Stomach (tissue), 4 donors: ENCODE results near the gene GSG1L2.

Experiments
- CTCF ChIP-seq, 7 experiments: fragments of 450-650 bp in 4 of 7; fragments of 200-600 bp in 3 of 7; sonication (generic) in 3 of 7; IDR thresholded peaks; one replicate each; pipeline ENCODE4 v1.5.1; 2016 to 2019; ENCODE audit warnings: antibody characterized with exemption in 7 of 7, control low read depth in 2 of 7, mild to moderate bottlenecking in 1 of 7
- EP300 ChIP-seq: sonication (generic); formaldehyde crosslinking; IDR thresholded peaks from one replicate; pipeline ENCODE4 v1.6.1; 2017; ENCODE audit warnings: antibody characterized with exemption
- POLR2A ChIP-seq, 4 donors: fragments of 450-650 bp; IDR thresholded peaks; one replicate each; pipeline ENCODE4 v1.6.1; 2016; ENCODE audit warnings: antibody characterized with exemption in 4 of 4, control low read depth in 2 of 4, mild to moderate bottlenecking in 1 of 4, moderate library complexity in 1 of 4
- POLR2AphosphoS5 ChIP-seq, 3 donors: sonication (generic); formaldehyde crosslinking; IDR thresholded peaks; one replicate each; pipeline ENCODE4 v1.6.1; 2016; ENCODE audit warnings: antibody characterized with exemption in 3 of 3

GRCh38 chr17:9850151-9850550 is 28.3 kb upstream of the GSG1L2 start:
- no peak for TF ChIP-seq CTCF (IDR thresholded peaks at IDR 0.05)
- no peak for TF ChIP-seq POLR2A (IDR thresholded peaks at IDR 0.05)
- no peak for TF ChIP-seq EP300
- TF ChIP-seq POLR2AphosphoS5 (IDR thresholded peaks at IDR 0.05), result no peak
